ENCODE measurements around the gene CD248.
A peak's percentile ranks its signal among the peaks of the same experiment; 100 is the strongest.
"Not testable (repeated sequence)": the region's sequence is repeated elsewhere in the genome, so short reads cannot be mapped to it uniquely, and the experiment has no call there.

The CD248 gene

GRCh38 chr11:66282468-66283455 is 34.1 kb downstream of the CD248 start:
- H3K4me1 Mint-ChIP-seq: peaks cover 69% of the 10 kb centered on the region
- H3K4me3 Mint-ChIP-seq: peak overlapping the region in 1 of 2 donors; percentile 57
- H3K27ac Mint-ChIP-seq: peak overlapping the region in 1 of 2 donors; percentile 93
- H3K27me3 Mint-ChIP-seq: peaks cover 21% of the 10 kb centered on the region
- no peaks in the 10 kb centered on the region for H3K9me3 Mint-ChIP-seq
- DNase-seq (peak; percentile 98), ATAC-seq (peak; percentile 90)

DNA sequence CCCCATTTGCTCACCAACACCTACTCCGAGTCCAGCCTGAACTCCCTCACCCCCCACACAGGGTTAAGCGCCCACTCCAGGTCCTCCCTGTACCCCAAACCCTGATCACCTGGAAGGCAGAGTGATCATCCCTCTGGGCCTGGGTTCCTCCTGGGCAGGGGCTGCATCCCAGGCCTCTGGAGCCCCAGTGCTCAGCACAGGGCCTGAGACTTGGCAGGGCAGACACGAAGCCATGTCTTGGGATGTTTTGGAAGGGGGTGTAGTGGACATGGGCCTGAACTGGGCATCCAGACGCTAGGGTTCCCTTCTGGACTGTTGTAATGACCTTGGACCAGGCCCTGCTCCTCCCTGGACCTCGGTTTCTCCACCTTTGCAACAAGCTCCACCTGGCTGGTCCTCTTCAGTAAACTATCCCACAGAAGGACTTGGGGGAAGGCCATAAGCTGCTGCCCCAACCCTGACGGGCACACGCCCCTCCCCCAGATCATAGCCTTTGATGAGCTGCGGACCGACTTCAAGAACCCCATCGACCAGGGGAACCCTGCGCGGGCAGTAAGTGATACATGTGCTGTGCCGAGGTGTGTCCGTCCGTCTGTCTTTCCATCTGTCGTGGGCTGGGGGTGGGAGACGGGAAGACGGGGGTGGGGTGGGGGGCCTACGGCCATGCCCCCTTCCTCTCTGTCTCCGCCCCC is 34.9 kb downstream of the CD248 start:
- no peak for DNase-seq
- no peaks in the 10 kb centered on the region for H3K9me3 Mint-ChIP-seq
- H3K4me3 Mint-ChIP-seq: peak overlapping the region; percentile 17 to 57
- peaks cover 68% of the 10 kb centered on the region for H3K4me1 Mint-ChIP-seq
- peak; percentile 29 for ATAC-seq
- peak overlapping the region in 1 of 2 donors; percentile 93 for H3K27ac Mint-ChIP-seq
- H3K27me3 Mint-ChIP-seq: peaks cover 21% of the 10 kb centered on the region

- H3K9me3 Mint-ChIP-seq: no peaks in the 10 kb centered on the region
- no peak overlapping the region for H3K27ac Mint-ChIP-seq
- ATAC-seq (no peak), DNase-seq (no peak)
- peaks cover 66% of the 10 kb centered on the region for H3K4me1 Mint-ChIP-seq
- peaks cover 21% of the 10 kb centered on the region for H3K27me3 Mint-ChIP-seq
- H3K4me3 Mint-ChIP-seq: peak overlapping the region in 1 of 2 donors; percentile 2
Measured at GRCh38 chr11:66281001-66281400, 35.8 kb downstream of the CD248 start.

- ATAC-seq: no peak
- Mint-ChIP-seq H3K27me3 (peaks cover 21% of the 10 kb centered on the region), H3K4me1 (peaks cover 60% of the 10 kb centered on the region), H3K4me3 (no peak overlapping the region), H3K9me3 (no peaks in the 10 kb centered on the region), H3K27ac (no peak overlapping the region)
- no peak for DNase-seq
Measured at GRCh38 chr11:66280428-66280827, 36.4 kb downstream of the CD248 start.

GRCh38 chr11:66279092-66279734 is 37.6 kb downstream of the CD248 start:
- peak overlapping the region; percentile 74 to 78 for H3K4me3 Mint-ChIP-seq
- peak overlapping the region; percentile 5 to 49 for H3K27ac Mint-ChIP-seq
- ATAC-seq (no peak), DNase-seq (no peak)
- H3K27me3 Mint-ChIP-seq: peaks cover 21% of the 10 kb centered on the region
- H3K4me1 Mint-ChIP-seq: peaks cover 52% of the 10 kb centered on the region
- H3K9me3 Mint-ChIP-seq: no peaks in the 10 kb centered on the region

DNA sequence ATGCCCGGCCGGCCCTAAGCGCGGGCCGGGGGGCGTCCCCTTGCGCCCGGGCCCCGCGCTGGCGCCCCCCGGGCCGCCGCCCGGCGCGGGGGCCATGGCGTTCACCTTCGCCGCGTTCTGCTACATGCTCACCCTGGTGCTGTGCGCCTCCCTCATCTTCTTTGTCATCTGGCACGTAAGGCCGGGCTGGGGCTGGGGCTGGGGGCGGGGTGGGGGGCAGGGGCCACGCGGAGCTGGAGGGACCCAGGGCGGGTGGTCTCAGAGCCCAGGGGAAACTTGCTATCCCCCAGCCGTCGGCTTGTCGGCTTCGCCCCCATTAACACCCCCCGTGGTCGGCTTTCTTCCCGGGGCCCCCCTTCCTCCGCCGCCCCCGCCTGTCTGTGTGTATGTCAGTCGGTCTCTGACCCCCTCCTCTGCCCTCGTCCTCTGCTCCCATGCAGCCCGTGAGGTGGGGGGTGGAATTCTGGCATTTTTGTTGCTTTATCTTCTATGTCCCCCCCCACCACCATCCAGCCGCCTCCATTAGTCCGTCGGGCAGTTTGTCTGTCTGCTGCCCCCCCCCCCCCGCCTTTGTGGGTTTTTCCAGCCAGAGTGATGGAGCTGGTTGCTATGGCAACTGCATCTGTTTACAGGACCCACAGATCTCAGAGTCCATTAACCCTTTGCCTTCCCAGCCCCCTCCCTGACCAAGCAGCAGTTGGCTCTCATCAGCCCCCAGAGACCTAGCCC is 38.3 kb downstream of the CD248 start:
- peaks cover 49% of the 10 kb centered on the region for H3K4me1 Mint-ChIP-seq
- H3K9me3 Mint-ChIP-seq: no peaks in the 10 kb centered on the region
- H3K4me3 Mint-ChIP-seq: peak overlapping the region; percentile 74 to 78
- peak overlapping the region in 1 of 2 donors; percentile 13 for H3K27ac Mint-ChIP-seq
- ATAC-seq (peak; percentile 3), DNase-seq (no peak)
- peaks cover 21% of the 10 kb centered on the region for H3K27me3 Mint-ChIP-seq

- Mint-ChIP-seq H3K27ac (peak within 1 kb of the TSS; percentile 8 to 13), H3K27me3 (peaks cover 21% of the 10 kb centered on the region), H3K4me1 (peaks cover 43% of the 10 kb centered on the region), H3K9me3 (no peaks in the 10 kb centered on the region), H3K4me3 (peak within 1 kb of the TSS; percentile 74 to 78)
- DNase-seq: no peak
- peak; percentile 44 for ATAC-seq
Measured at GRCh38 chr11:66277471-66278362, 39.1 kb downstream of the CD248 start, which contains the start of gene CNIH2. TSS of gene CNIH2 (plus strand) at chr11:66278175. CDS start at chr11:66278457, 282 bp downstream.

DNA sequence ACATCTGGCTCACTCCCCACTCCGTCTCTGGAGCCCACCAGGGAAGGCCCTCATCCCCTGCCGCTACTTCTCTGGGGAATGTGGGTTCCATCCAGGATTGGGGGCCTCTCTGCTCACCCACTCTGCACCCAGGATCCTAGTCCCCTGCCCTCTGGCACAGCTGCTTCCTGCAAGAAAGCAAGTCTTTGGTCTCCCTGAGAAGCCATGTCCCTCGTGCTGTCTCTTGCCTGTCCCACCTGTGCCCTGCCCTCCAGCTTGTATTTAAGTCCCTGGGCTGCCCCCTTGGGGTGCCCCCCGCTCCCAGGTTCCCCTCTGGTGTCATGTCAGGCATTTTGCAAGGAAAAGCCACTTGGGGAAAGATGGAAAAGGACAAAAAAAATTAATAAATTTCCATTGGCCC is 39.8 kb downstream of the CD248 start:
- not testable (repeated sequence) for DNase-seq, H3K9me3 Mint-ChIP-seq, ATAC-seq
- Mint-ChIP-seq H3K27me3 (peaks cover 21% of the 10 kb centered on the region), H3K4me3 (peak overlapping the region in 1 of 2 donors; percentile 27), H3K4me1 (peaks cover 43% of the 10 kb centered on the region), H3K27ac (peak overlapping the region in 1 of 2 donors; percentile 8)

- not testable (repeated sequence) for H3K9me3 Mint-ChIP-seq, H3K27ac Mint-ChIP-seq, H3K4me3 Mint-ChIP-seq, DNase-seq
- H3K27me3 Mint-ChIP-seq: peaks cover 21% of the 10 kb centered on the region
- peaks cover 43% of the 10 kb centered on the region for H3K4me1 Mint-ChIP-seq
- peak; percentile 5 for ATAC-seq
Measured at GRCh38 chr11:66276619-66277018, 40.2 kb downstream of the CD248 start.

DNA sequence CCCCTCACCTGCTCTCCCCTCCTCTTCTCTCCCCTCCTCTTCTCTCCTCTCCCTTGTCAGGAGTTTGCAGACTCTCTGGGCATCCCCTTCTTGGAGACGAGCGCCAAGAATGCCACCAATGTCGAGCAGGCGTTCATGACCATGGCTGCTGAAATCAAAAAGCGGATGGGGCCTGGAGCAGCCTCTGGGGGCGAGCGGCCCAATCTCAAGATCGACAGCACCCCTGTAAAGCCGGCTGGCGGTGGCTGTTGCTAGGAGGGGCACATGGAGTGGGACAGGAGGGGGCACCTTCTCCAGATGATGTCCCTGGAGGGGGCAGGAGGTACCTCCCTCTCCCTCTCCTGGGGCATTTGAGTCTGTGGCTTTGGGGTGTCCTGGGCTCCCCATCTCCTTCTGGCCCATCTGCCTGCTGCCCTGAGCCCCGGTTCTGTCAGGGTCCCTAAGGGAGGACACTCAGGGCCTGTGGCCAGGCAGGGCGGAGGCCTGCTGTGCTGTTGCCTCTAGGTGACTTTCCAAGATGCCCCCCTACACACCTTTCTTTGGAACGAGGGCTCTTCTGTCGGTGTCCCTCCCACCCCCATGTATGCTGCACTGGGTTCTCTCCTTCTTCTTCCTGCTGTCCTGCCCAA is 40.7 kb downstream of the CD248 start:
- H3K9me3 Mint-ChIP-seq: no peaks in the 10 kb centered on the region

DNA sequence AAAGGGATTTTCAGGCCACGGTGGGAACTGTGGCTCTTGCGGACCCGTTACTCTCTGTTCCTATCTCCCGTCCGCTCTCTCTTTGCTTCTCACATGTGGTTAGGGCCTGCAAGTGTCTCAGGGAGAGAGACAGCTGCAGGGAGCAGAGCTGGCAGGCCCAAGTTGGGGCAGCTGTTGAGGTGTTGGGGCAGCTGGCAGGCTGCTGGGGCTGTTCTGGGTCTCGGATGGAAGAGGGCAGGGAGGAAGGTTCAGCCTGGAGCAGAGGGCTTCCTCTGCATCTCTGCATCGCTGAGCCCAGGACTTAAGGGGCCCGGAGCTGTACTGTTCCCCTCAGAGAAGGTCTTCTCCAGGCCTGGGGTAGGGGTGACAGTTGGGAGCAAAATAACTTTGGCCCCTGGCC is 41.4 kb downstream of the CD248 start:
- Mint-ChIP-seq H3K4me1 (peaks cover 50% of the 10 kb centered on the region), H3K27me3 (peaks cover 14% of the 10 kb centered on the region), H3K4me3 (no peak overlapping the region), H3K27ac (peak overlapping the region in 1 of 2 donors; percentile 27), H3K9me3 (no peaks in the 10 kb centered on the region)
- ATAC-seq (no peak), DNase-seq (no peak)

More for the DNA sequence above, 40.7 kb downstream of the CD248 start:
- no peak for DNase-seq
- no peak for ATAC-seq
- H3K27ac Mint-ChIP-seq: no peak overlapping the region
- H3K27me3 Mint-ChIP-seq: peaks cover 21% of the 10 kb centered on the region
- H3K4me3 Mint-ChIP-seq: no peak overlapping the region
- peaks cover 44% of the 10 kb centered on the region for H3K4me1 Mint-ChIP-seq

DNA sequence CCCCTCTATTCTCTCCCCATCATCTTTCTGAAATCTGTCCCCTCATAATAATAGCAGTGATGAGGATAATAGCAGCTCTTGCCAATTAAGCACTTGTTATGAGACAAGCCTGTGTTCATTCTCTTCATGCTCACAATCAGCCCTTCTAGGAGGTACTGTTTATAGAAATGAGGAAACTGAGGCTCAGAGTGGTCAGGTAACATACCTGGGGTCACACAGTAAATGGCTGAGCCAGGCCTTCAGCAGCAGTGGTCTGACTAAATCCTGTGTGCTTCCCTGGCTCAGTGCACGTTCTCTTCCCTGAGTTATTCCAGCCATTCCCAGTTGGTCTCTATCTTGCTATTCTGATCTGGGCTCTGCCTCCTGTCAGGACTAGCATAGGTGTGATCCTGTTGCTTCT is 42.6 kb downstream of the CD248 start:
- Mint-ChIP-seq H3K27ac (no peak overlapping the region), H3K27me3 (peaks cover 4% of the 10 kb centered on the region), H3K4me1 (peaks cover 55% of the 10 kb centered on the region), H3K9me3 (no peaks in the 10 kb centered on the region), H3K4me3 (no peak overlapping the region)
- DNase-seq (no peak), ATAC-seq (no peak)

- peaks cover 55% of the 10 kb centered on the region for H3K4me1 Mint-ChIP-seq
- H3K9me3 Mint-ChIP-seq: no peaks in the 10 kb centered on the region
- DNase-seq (no peak), ATAC-seq (no peak)
- no peak overlapping the region for H3K4me3 Mint-ChIP-seq
- no peaks in the 10 kb centered on the region for H3K27me3 Mint-ChIP-seq
- H3K27ac Mint-ChIP-seq: no peak overlapping the region
Measured at GRCh38 chr11:66272596-66272995, 44.2 kb downstream of the CD248 start.

- Mint-ChIP-seq H3K9me3 (no peaks in the 10 kb centered on the region), H3K4me3 (no peak overlapping the region), H3K4me1 (peaks cover 55% of the 10 kb centered on the region), H3K27ac (no peak overlapping the region), H3K27me3 (no peaks in the 10 kb centered on the region)
- ATAC-seq: no peak
- no peak for DNase-seq
Measured at GRCh38 chr11:66271816-66272215, 45.0 kb downstream of the CD248 start.
